NCI-H524 (cell line): ENCODE measurements around the gene RGS14.
"Not testable (repeated sequence)": the region's sequence is repeated elsewhere in the genome, so short reads cannot be mapped to it uniquely, and the experiment has no call there.

Experiments used
- DNase-seq, 2 experiments: peaks; one replicate each; lab custom pipeline; 2025; lab: John Stamatoyannopoulos, UW

Gene RGS14

GRCh38 chr5:177349762-177350161 is 8.0 kb upstream of the RGS14 start:
- DNase-seq, result no peak

GRCh38 chr5:177350776-177351391 is 6.8 kb upstream of the RGS14 start:
- DNase-seq, result no peak

GRCh38 chr5:177351392-177352329 is 6.1 kb upstream of the RGS14 start, which contains the start of gene LMAN2:
Gene LMAN2, minus strand, starts transcription at chr5:177351668. Its CDS starts 21 bp downstream, at chr5:177351647.
- DNase-seq, result peak; percentile 93

- no peak for DNase-seq
These were observed 4.6 kb upstream of the RGS14 start for GRCh38 chr5:177353093-177353492.

- DNase-seq, result no peak
These were observed 3.5 kb upstream of the RGS14 start for GRCh38 chr5:177354256-177354655.

- DNase-seq, result no peak
These were observed 3.0 kb upstream of the RGS14 start for GRCh38 chr5:177354711-177355110.

- no peak for DNase-seq
These were observed 2.4 kb upstream of the RGS14 start for GRCh38 chr5:177355162-177355867.

- DNase-seq, result no peak
These were observed 1.9 kb upstream of the RGS14 start for GRCh38 chr5:177355868-177356168.

- peak in 1 of 2 experiments; percentile 19 for DNase-seq
These were observed 978 bp upstream of the RGS14 start for GRCh38 chr5:177356746-177357145.

GRCh38 chr5:177357146-177357458 is 622 bp upstream of the RGS14 start:
- DNase-seq, result no peak

GRCh38 chr5:177358370-177358819 is 671 bp downstream of the RGS14 start:
- no peak for DNase-seq

GRCh38 chr5:177359451-177359851 is 1.7 kb downstream of the RGS14 start:
- no peak for DNase-seq

- no peak for DNase-seq
These were observed 2.1 kb downstream of the RGS14 start for GRCh38 chr5:177359860-177360259.

GRCh38 chr5:177360740-177361139 is 3.0 kb downstream of the RGS14 start:
- DNase-seq, result not testable (repeated sequence)

- no peak for DNase-seq
These were observed 3.9 kb downstream of the RGS14 start for GRCh38 chr5:177361418-177362291.

GRCh38 chr5:177362292-177362609 is 4.5 kb downstream of the RGS14 start:
- DNase-seq, result no peak

GRCh38 chr5:177362610-177363507 is 5.1 kb downstream of the RGS14 start:
- DNase-seq, result peak; percentile 8 to 43

GRCh38 chr5:177363565-177363964 is 5.8 kb downstream of the RGS14 start:
- no peak for DNase-seq

- DNase-seq, result no peak
These were observed 6.6 kb downstream of the RGS14 start for GRCh38 chr5:177364159-177364962.
